ENCODE results near the gene COL7A1. TPM values are rescaled to one million over a fixed set of nuclear protein-coding genes. Genes with fewer than 3 reads are reported as not detected.

The COL7A1 gene
- total RNA-seq, 5 donors from 2014 or later (not counting 1 experiment from before 2014, with no cell fraction given), result 0.33 to 2.3 (median 1.3) TPM

DNA sequence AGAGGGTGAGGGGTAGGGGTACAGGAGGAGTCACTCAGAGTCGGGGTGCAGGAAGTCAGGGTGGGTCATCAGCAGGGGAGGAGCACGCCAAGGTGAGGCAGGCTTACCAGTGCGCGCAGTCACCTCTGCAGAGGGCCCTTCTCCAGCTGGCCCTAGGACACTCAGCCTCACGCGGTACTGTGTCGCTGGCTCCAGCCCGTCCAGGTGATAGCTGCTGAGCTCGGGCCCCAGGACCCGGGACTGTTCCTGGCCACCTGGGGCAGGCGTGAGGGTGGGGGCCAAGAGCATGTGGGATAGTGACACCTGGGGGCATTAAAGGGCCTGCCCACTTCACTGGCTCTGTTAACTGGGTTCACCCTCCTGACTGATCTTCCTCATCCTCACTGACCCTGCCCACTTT lies 7.4 kb downstream of the COL7A1 start:
- Mint-ChIP-seq H3K27me3 (peaks cover 30 to 40% of the 10 kb centered on the region in 2 donors), H3K4me1 (no peaks in the 10 kb centered on the region), H3K36me3 (no peaks in the 10 kb centered on the region), H3K27ac (no peak overlapping the region), H3K4me3 (no peak overlapping the region), H3K9me3 (no peaks in the 10 kb centered on the region)
- no peak overlapping the region for H3K27ac ChIP-seq (ENCODE audit: low read length)
- no peak for ATAC-seq (replicated peaks in 1 of 4)
- H3K4me3 ChIP-seq (ENCODE audit: control insufficient read depth in 1 of 2, extremely low read depth in 1 of 2, low read length in 1 of 2), result no peak overlapping the region
- no peaks in the 10 kb centered on the region for H3K9me3 ChIP-seq
- WGBS (ENCODE audit: insufficient coverage), result 83% methylated on average over 9 of the region's 11 CpGs
- no peaks in the 10 kb centered on the region for H3K36me3 ChIP-seq (ENCODE audit: control insufficient read depth in 2 of 2, extremely low read depth in 1 of 2, insufficient read depth in 1 of 2, low read length in 1 of 2)
- peaks cover 0 to 2% of the 10 kb centered on the region in 2 experiments for H3K4me1 ChIP-seq (ENCODE audit: control insufficient read depth in 1 of 2, extremely low read depth in 1 of 2, insufficient read depth in 2 of 2, low read length in 2 of 2)
- POLR2A ChIA-PET, result no interaction called here
- CTCF ChIA-PET, result no interaction called here
- DNase-seq, result no peak
- peaks cover 0 to 68% of the 10 kb centered on the region in 2 experiments for H3K27me3 ChIP-seq (replicated peaks in 1 of 2; ENCODE audit: control insufficient read depth in 2 of 2, extremely low read depth in 1 of 2, insufficient read depth in 2 of 2, low read length in 1 of 2)

DNA sequence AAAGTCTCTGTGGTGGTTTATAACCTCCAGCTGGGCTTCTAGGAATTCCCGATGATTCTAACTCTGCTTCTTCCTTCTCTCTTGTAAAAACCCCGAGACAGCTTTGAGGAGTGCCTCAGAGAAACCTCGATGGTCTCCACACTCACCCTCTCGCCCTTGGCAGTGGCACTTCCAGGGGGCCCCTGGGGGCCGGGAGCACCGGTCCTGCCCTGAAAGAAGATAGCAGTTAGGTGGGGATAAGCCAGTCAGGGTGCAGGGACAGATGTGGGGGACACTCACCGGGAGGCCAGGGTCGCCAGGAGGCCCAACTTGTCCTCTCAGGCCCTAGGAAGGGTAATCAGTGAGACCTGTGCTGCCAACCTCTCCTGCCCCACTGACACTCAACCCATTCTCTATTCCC lies 9.7 kb downstream of the COL7A1 start:
- ChIA-PET CTCF (no interaction called here), POLR2A (no interaction called here)
- DNase-seq (no peak), ATAC-seq (replicated peaks in 1 of 4) (no peak)
- Histone ChIP-seq H3K27me3 (replicated peaks in 1 of 2; ENCODE audit: control insufficient read depth in 2 of 2, extremely low read depth in 1 of 2, insufficient read depth in 2 of 2, low read length in 1 of 2) (peaks cover 0 to 55% of the 10 kb centered on the region in 2 experiments), H3K4me1 (ENCODE audit: control insufficient read depth in 1 of 2, extremely low read depth in 1 of 2, insufficient read depth in 2 of 2, low read length in 2 of 2) (peaks cover 0 to 2% of the 10 kb centered on the region in 2 experiments), H3K27ac (ENCODE audit: low read length) (no peak overlapping the region), H3K36me3 (ENCODE audit: control insufficient read depth in 2 of 2, extremely low read depth in 1 of 2, insufficient read depth in 1 of 2, low read length in 1 of 2) (no peaks in the 10 kb centered on the region), H3K4me3 (ENCODE audit: control insufficient read depth in 1 of 2, extremely low read depth in 1 of 2, low read length in 1 of 2) (no peak overlapping the region), H3K9me3 (no peaks in the 10 kb centered on the region)
- no peaks in the 10 kb centered on the region for H3K36me3 Mint-ChIP-seq
- no peak overlapping the region for H3K27ac Mint-ChIP-seq
- peaks cover 19 to 26% of the 10 kb centered on the region in 2 donors for H3K27me3 Mint-ChIP-seq
- H3K4me3 Mint-ChIP-seq, result no peak overlapping the region
- H3K4me1 Mint-ChIP-seq, result no peaks in the 10 kb centered on the region
- H3K9me3 Mint-ChIP-seq, result no peaks in the 10 kb centered on the region
- 80% methylated on average over 3 of the region's 8 CpGs for WGBS (ENCODE audit: insufficient coverage)

DNA sequence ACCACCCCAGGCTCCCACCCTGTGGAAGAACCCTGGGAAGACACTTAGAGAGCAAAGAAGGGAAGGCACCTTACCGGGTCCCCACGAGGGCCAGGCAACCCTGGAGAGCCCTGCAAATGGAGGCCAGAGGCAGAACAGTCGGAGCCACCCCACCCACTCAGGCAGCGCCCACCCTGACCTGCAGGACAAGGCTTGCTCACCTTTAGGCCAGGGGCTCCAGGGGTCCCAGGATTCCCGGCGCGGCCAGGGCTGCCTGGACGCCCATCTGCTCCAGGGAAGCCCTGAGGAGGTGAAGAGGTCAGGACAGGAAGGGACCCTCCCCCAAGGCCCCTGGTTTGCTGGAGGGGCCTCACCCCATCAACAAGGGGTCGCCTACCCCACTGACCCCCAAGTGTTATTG lies 10.3 kb downstream of the COL7A1 start:
- Mint-ChIP-seq H3K27me3 (peaks cover 17 to 24% of the 10 kb centered on the region in 2 donors), H3K36me3 (no peaks in the 10 kb centered on the region), H3K9me3 (no peaks in the 10 kb centered on the region), H3K4me1 (no peaks in the 10 kb centered on the region), H3K27ac (no peak overlapping the region), H3K4me3 (no peak overlapping the region)
- Histone ChIP-seq H3K4me1 (ENCODE audit: control insufficient read depth in 1 of 2, extremely low read depth in 1 of 2, insufficient read depth in 2 of 2, low read length in 2 of 2) (peaks cover 0 to 2% of the 10 kb centered on the region in 2 experiments), H3K9me3 (no peaks in the 10 kb centered on the region), H3K27me3 (replicated peaks in 1 of 2; ENCODE audit: control insufficient read depth in 2 of 2, extremely low read depth in 1 of 2, insufficient read depth in 2 of 2, low read length in 1 of 2) (peaks cover 0 to 51% of the 10 kb centered on the region in 2 experiments), H3K27ac (ENCODE audit: low read length) (no peak overlapping the region), H3K4me3 (ENCODE audit: control insufficient read depth in 1 of 2, extremely low read depth in 1 of 2, low read length in 1 of 2) (no peak overlapping the region), H3K36me3 (ENCODE audit: control insufficient read depth in 2 of 2, extremely low read depth in 1 of 2, insufficient read depth in 1 of 2, low read length in 1 of 2) (no peaks in the 10 kb centered on the region)
- ChIA-PET POLR2A (no interaction called here), CTCF (no interaction called here)
- ATAC-seq (replicated peaks in 1 of 4), result no peak
- 40% methylated on average over 1 of the region's 9 CpGs for WGBS (ENCODE audit: insufficient coverage)
- DNase-seq, result no peak

DNA sequence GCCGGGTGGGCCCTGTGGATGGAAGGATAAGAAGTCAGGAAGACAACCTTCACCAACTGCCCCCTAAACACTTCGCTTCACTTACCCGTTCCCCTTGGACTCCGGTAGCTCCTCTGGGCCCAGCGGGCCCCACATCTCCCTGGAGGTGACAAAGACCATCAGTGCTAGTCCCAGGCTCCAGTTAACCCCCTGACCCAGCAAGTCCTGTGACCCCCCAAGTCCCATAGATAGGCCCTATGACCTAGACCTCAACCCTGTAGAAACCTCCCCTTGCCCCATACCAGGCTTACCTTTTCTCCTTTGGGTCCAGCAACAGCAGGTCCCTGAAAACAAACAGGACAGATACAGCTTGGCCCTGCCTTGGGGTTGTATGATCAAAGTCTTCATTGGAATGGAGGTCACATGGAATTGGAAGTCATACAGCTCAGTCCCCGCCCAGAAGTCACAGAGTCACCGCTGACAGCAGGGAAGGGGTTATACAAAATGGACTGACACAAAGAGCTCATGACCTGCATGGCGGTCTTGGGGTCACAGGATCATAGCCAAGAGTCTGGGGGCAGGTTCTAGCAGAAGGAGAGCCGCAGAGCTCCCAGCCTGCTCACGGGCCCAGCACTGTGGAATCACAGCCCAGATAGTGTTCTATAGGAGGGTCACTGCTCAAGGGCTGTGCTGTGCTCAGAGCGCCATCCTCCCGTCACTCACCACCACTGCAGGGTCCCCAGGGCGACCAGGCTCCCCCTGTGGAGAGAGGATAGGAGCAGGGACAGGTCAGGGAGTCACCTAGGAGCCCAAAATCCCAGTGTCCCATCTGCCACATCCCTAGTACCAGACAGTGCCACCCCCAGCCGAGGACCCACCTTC lies 13.3 kb downstream of the COL7A1 start:
- H3K36me3 ChIP-seq (ENCODE audit: control insufficient read depth in 2 of 2, extremely low read depth in 1 of 2, insufficient read depth in 1 of 2, low read length in 1 of 2), result no peaks in the 10 kb centered on the region
- peaks cover 0 to 3% of the 10 kb centered on the region in 2 donors for H3K27me3 Mint-ChIP-seq
- peaks cover 0 to 29% of the 10 kb centered on the region in 2 experiments for H3K27me3 ChIP-seq (replicated peaks in 1 of 2; ENCODE audit: control insufficient read depth in 2 of 2, extremely low read depth in 1 of 2, insufficient read depth in 2 of 2, low read length in 1 of 2)
- WGBS (ENCODE audit: insufficient coverage), result 100% methylated on average over 5 of the region's 14 CpGs
- DNase-seq (no peak), ATAC-seq (replicated peaks in 1 of 4) (no peak)
- H3K4me3 Mint-ChIP-seq, result no peak overlapping the region
- H3K4me1 Mint-ChIP-seq, result no peaks in the 10 kb centered on the region
- H3K4me1 ChIP-seq (ENCODE audit: control insufficient read depth in 1 of 2, extremely low read depth in 1 of 2, insufficient read depth in 2 of 2, low read length in 2 of 2), result no peaks in the 10 kb centered on the region
- H3K9me3 Mint-ChIP-seq, result no peaks in the 10 kb centered on the region
- POLR2A ChIA-PET, result no interaction called here
- no peak overlapping the region for H3K27ac Mint-ChIP-seq
- H3K9me3 ChIP-seq, result no peaks in the 10 kb centered on the region
- no peak overlapping the region for H3K27ac ChIP-seq (ENCODE audit: low read length)
- no peaks in the 10 kb centered on the region for H3K36me3 Mint-ChIP-seq
- CTCF ChIA-PET, result interaction anchor here in 1 of 2 donors (0.6 kb wide), 1 partner anchor 75 kb away, joined by 4 read pairs; no protein-coding TSS in a partner anchor
- H3K4me3 ChIP-seq (ENCODE audit: control insufficient read depth in 1 of 2, extremely low read depth in 1 of 2, low read length in 1 of 2), result no peak overlapping the region

DNA sequence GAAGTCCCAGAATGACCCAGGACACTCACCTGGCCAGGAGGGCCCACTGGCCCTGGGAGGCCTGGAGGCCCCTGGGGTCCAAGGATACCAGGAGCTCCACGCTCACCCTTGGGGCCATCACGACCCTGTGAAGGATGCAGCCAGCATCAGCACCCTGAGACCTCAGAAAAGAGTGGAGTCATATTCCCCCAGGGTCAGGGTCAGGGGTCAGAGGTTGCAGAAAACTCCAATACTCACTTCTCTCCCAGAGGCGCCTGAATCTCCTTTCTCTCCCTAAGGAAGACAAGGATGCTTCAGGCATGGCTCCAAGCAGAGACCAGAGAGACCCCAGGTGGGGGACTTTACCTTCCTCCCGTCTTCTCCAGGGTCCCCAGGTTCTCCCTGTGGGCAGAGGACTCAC lies 18.5 kb downstream of the COL7A1 start:
- Mint-ChIP-seq H3K36me3 (no peaks in the 10 kb centered on the region), H3K27me3 (no peaks in the 10 kb centered on the region), H3K4me3 (no peak overlapping the region), H3K4me1 (no peaks in the 10 kb centered on the region), H3K9me3 (no peaks in the 10 kb centered on the region), H3K27ac (no peak overlapping the region)
- 75% methylated on average over 2 of the region's 4 CpGs for WGBS (ENCODE audit: insufficient coverage)
- no peaks in the 10 kb centered on the region for H3K36me3 ChIP-seq (ENCODE audit: control insufficient read depth in 2 of 2, extremely low read depth in 1 of 2, insufficient read depth in 1 of 2, low read length in 1 of 2)
- H3K9me3 ChIP-seq, result no peaks in the 10 kb centered on the region
- ATAC-seq (replicated peaks in 1 of 4) (no peak), DNase-seq (no peak)
- H3K27ac ChIP-seq (ENCODE audit: low read length), result no peak overlapping the region
- H3K4me3 ChIP-seq (ENCODE audit: control insufficient read depth in 1 of 2, extremely low read depth in 1 of 2, low read length in 1 of 2), result no peak overlapping the region
- H3K27me3 ChIP-seq (replicated peaks in 1 of 2; ENCODE audit: control insufficient read depth in 2 of 2, extremely low read depth in 1 of 2, insufficient read depth in 2 of 2, low read length in 1 of 2), result peaks cover 0 to 14% of the 10 kb centered on the region in 2 experiments
- ChIA-PET POLR2A (no interaction called here), CTCF (no interaction called here)
- H3K4me1 ChIP-seq (ENCODE audit: control insufficient read depth in 1 of 2, extremely low read depth in 1 of 2, insufficient read depth in 2 of 2, low read length in 2 of 2), result no peaks in the 10 kb centered on the region

DNA sequence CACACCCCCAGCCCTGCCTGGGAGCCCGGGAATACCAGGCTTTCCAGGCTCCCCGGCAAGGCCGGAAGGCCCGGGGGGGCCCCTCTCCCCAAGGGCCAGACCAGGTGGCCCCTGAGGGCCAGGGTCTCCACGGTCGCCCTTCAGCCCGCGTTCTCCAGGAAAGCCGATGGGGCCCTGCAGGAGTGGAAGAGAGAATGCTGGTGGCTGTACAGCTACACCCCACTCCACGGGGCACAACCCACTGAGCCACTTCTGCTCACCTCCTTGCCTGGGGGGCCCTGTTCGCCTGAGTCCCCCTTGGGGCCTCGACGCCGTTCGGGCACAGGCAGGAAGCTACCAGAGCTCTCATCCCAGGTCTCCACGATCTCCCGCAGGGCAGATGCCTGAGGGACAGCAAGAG lies 19.8 kb downstream of the COL7A1 start:
- 89% methylated on average over 7 of the region's 17 CpGs for WGBS (ENCODE audit: insufficient coverage)
- ChIA-PET POLR2A (no interaction called here), CTCF (interaction anchor here in 1 of 2 donors (0.5 kb wide), 1 partner anchor 162 kb away, joined by 5 read pairs; no protein-coding TSS in a partner anchor)

More for the DNA sequence above, 19.8 kb downstream of the COL7A1 start:
- H3K36me3 ChIP-seq (ENCODE audit: control insufficient read depth in 2 of 2, extremely low read depth in 1 of 2, insufficient read depth in 1 of 2, low read length in 1 of 2), result no peaks in the 10 kb centered on the region
- H3K27ac Mint-ChIP-seq, result no peak overlapping the region
- no peaks in the 10 kb centered on the region for H3K4me1 Mint-ChIP-seq
- H3K4me3 Mint-ChIP-seq, result no peak overlapping the region
- H3K4me1 ChIP-seq (ENCODE audit: control insufficient read depth in 1 of 2, extremely low read depth in 1 of 2, insufficient read depth in 2 of 2, low read length in 2 of 2), result no peaks in the 10 kb centered on the region
- H3K9me3 Mint-ChIP-seq, result no peaks in the 10 kb centered on the region
- H3K9me3 ChIP-seq, result no peaks in the 10 kb centered on the region
- no peaks in the 10 kb centered on the region for H3K27me3 Mint-ChIP-seq
- H3K27me3 ChIP-seq (replicated peaks in 1 of 2; ENCODE audit: control insufficient read depth in 2 of 2, extremely low read depth in 1 of 2, insufficient read depth in 2 of 2, low read length in 1 of 2), result peaks cover 0 to 7% of the 10 kb centered on the region in 2 experiments
- no peaks in the 10 kb centered on the region for H3K36me3 Mint-ChIP-seq
- DNase-seq (no peak), ATAC-seq (replicated peaks in 1 of 4) (no peak)
- H3K4me3 ChIP-seq (ENCODE audit: control insufficient read depth in 1 of 2, extremely low read depth in 1 of 2, low read length in 1 of 2), result no peak overlapping the region
- H3K27ac ChIP-seq (ENCODE audit: low read length), result no peak overlapping the region

Measured in T-cell (primary cell).